ENCODE measurements around the gene JAKMIP2. TPM values are rescaled to one million over a fixed set of nuclear protein-coding genes. Genes with fewer than 3 reads are reported as not detected.

The JAKMIP2 gene
- total RNA-seq, 1 experiment from 2014 or later, result 39.5 TPM

- Histone ChIP-seq H3K4me1 (ENCODE audit: low read length) (peaks cover 42% of the 10 kb centered on the region), H3K9me2 (replicated peaks; ENCODE audit: insufficient read depth, low read length) (no peaks in the 10 kb centered on the region), H3K36me3 (ENCODE audit: insufficient read depth, low read length) (no peaks in the 10 kb centered on the region), H3K9me3 (ENCODE audit: low read length) (no peaks in the 10 kb centered on the region), H4K20me1 (ENCODE audit: insufficient read depth, low read depth, low read length) (no peaks in the 10 kb centered on the region), H3K27ac (ENCODE audit: low read length) (peak overlapping the region; percentile 52), H3K27me3 (ENCODE audit: low read length) (no peaks in the 10 kb centered on the region), H3K4me2 (ENCODE audit: low read depth, low read length, poor library complexity, severe bottlenecking) (peak overlapping the region; percentile 56), H2AFZ (ENCODE audit: low read length) (no peak overlapping the region), H3K79me2 (ENCODE audit: low read length) (peaks cover 70% of the 10 kb centered on the region), H3K9ac (ENCODE audit: low read length) (no peak overlapping the region), H3K4me3 (ENCODE audit: low read length) (0 out of 2 replicates have a peak overlapping the region, but pooled peaks have one; percentile 0)
- peak; percentile 49 for DNase-seq
Measured at GRCh38 chr5:147712598-147712997, 69.9 kb downstream of the JAKMIP2 start.

- no peaks in the 10 kb centered on the region for H3K36me3 ChIP-seq (ENCODE audit: insufficient read depth, low read length)
- no peak overlapping the region for H3K4me2 ChIP-seq (ENCODE audit: low read depth, low read length, poor library complexity, severe bottlenecking)
- H2AFZ ChIP-seq (ENCODE audit: low read length), result no peak overlapping the region
- H3K4me1 ChIP-seq (ENCODE audit: low read length), result peaks cover 48% of the 10 kb centered on the region
- peaks cover 76% of the 10 kb centered on the region for H3K79me2 ChIP-seq (ENCODE audit: low read length)
- no peak for DNase-seq
- H3K27ac ChIP-seq (ENCODE audit: low read length), result no peak overlapping the region; the same call in 1 of the 2 replicates
- H3K27me3 ChIP-seq (ENCODE audit: low read length), result no peaks in the 10 kb centered on the region
- H3K9ac ChIP-seq (ENCODE audit: low read length), result no peak overlapping the region
- no peaks in the 10 kb centered on the region for H3K9me2 ChIP-seq (replicated peaks; ENCODE audit: insufficient read depth, low read length)
- no peak overlapping the region for H3K4me3 ChIP-seq (ENCODE audit: low read length)
- H4K20me1 ChIP-seq (ENCODE audit: insufficient read depth, low read depth, low read length), result no peaks in the 10 kb centered on the region
- no peaks in the 10 kb centered on the region for H3K9me3 ChIP-seq (ENCODE audit: low read length)
Measured at GRCh38 chr5:147712019-147712418, 70.5 kb downstream of the JAKMIP2 start.

- Histone ChIP-seq H3K27ac (ENCODE audit: low read length) (no peak overlapping the region), H3K9me2 (replicated peaks; ENCODE audit: insufficient read depth, low read length) (no peaks in the 10 kb centered on the region), H3K27me3 (ENCODE audit: low read length) (no peaks in the 10 kb centered on the region), H3K4me2 (ENCODE audit: low read depth, low read length, poor library complexity, severe bottlenecking) (no peak overlapping the region), H3K9ac (ENCODE audit: low read length) (no peak overlapping the region), H3K9me3 (ENCODE audit: low read length) (no peaks in the 10 kb centered on the region), H3K79me2 (ENCODE audit: low read length) (peaks cover 86% of the 10 kb centered on the region), H3K36me3 (ENCODE audit: insufficient read depth, low read length) (no peaks in the 10 kb centered on the region), H2AFZ (ENCODE audit: low read length) (no peak overlapping the region), H3K4me3 (ENCODE audit: low read length) (no peak overlapping the region), H4K20me1 (ENCODE audit: insufficient read depth, low read depth, low read length) (no peaks in the 10 kb centered on the region), H3K4me1 (ENCODE audit: low read length) (peaks cover 56% of the 10 kb centered on the region)
- no peak for DNase-seq
Measured at GRCh38 chr5:147711019-147711418, 71.5 kb downstream of the JAKMIP2 start.

GRCh38 chr5:147708708-147709107 lies 73.8 kb downstream of the JAKMIP2 start:
- Histone ChIP-seq H3K79me2 (ENCODE audit: low read length) (peaks cover 94% of the 10 kb centered on the region), H3K9ac (ENCODE audit: low read length) (no peak overlapping the region), H3K36me3 (ENCODE audit: insufficient read depth, low read length) (no peaks in the 10 kb centered on the region), H4K20me1 (ENCODE audit: insufficient read depth, low read depth, low read length) (no peaks in the 10 kb centered on the region), H3K4me2 (ENCODE audit: low read depth, low read length, poor library complexity, severe bottlenecking) (peak overlapping the region; percentile 28), H2AFZ (ENCODE audit: low read length) (no peak overlapping the region), H3K27ac (ENCODE audit: low read length) (no peak overlapping the region), H3K4me3 (ENCODE audit: low read length) (no peak overlapping the region), H3K4me1 (ENCODE audit: low read length) (peaks cover 58% of the 10 kb centered on the region), H3K9me3 (ENCODE audit: low read length) (no peaks in the 10 kb centered on the region), H3K9me2 (replicated peaks; ENCODE audit: insufficient read depth, low read length) (no peaks in the 10 kb centered on the region), H3K27me3 (ENCODE audit: low read length) (no peaks in the 10 kb centered on the region)
- no peak for DNase-seq

- H3K4me2 ChIP-seq (ENCODE audit: low read depth, low read length, poor library complexity, severe bottlenecking), result no peak overlapping the region
- peaks cover 6% of the 10 kb centered on the region for H3K36me3 ChIP-seq (ENCODE audit: insufficient read depth, low read length)
- no peak overlapping the region for H2AFZ ChIP-seq (ENCODE audit: low read length)
- no peak for DNase-seq
- no peaks in the 10 kb centered on the region for H3K9me2 ChIP-seq (replicated peaks; ENCODE audit: insufficient read depth, low read length)
- no peaks in the 10 kb centered on the region for H4K20me1 ChIP-seq (ENCODE audit: insufficient read depth, low read depth, low read length)
- H3K79me2 ChIP-seq (ENCODE audit: low read length), result peaks cover 86% of the 10 kb centered on the region
- H3K9me3 ChIP-seq (ENCODE audit: low read length), result peaks cover 3% of the 10 kb centered on the region; the same call in 1 of the 2 replicates
- H3K9ac ChIP-seq (ENCODE audit: low read length), result no peak overlapping the region
- H3K27me3 ChIP-seq (ENCODE audit: low read length), result no peaks in the 10 kb centered on the region
- peaks cover 43% of the 10 kb centered on the region for H3K4me1 ChIP-seq (ENCODE audit: low read length)
- no peak overlapping the region for H3K4me3 ChIP-seq (ENCODE audit: low read length)
- no peak overlapping the region for H3K27ac ChIP-seq (ENCODE audit: low read length)
Measured at GRCh38 chr5:147704544-147704943, 78.0 kb downstream of the JAKMIP2 start.

GRCh38 chr5:147701468-147701867 lies 81.1 kb downstream of the JAKMIP2 start:
- peaks cover 23% of the 10 kb centered on the region for H3K36me3 ChIP-seq (ENCODE audit: insufficient read depth, low read length)
- H3K79me2 ChIP-seq (ENCODE audit: low read length), result peaks cover 86% of the 10 kb centered on the region
- H3K27me3 ChIP-seq (ENCODE audit: low read length), result no peaks in the 10 kb centered on the region
- no peak overlapping the region for H3K4me3 ChIP-seq (ENCODE audit: low read length)
- H3K4me2 ChIP-seq (ENCODE audit: low read depth, low read length, poor library complexity, severe bottlenecking), result no peak overlapping the region
- no peak for DNase-seq
- peaks cover 11% of the 10 kb centered on the region for H3K9me3 ChIP-seq (ENCODE audit: low read length)
- no peaks in the 10 kb centered on the region for H3K9me2 ChIP-seq (replicated peaks; ENCODE audit: insufficient read depth, low read length)
- no peak overlapping the region for H2AFZ ChIP-seq (ENCODE audit: low read length)
- peaks cover 19% of the 10 kb centered on the region for H3K4me1 ChIP-seq (ENCODE audit: low read length)
- no peaks in the 10 kb centered on the region for H4K20me1 ChIP-seq (ENCODE audit: insufficient read depth, low read depth, low read length)
- H3K9ac ChIP-seq (ENCODE audit: low read length), result no peak overlapping the region
- no peak overlapping the region for H3K27ac ChIP-seq (ENCODE audit: low read length)

GRCh38 chr5:147699496-147700088 lies 82.9 kb downstream of the JAKMIP2 start:
- no peaks in the 10 kb centered on the region for H4K20me1 ChIP-seq (ENCODE audit: insufficient read depth, low read depth, low read length)
- H3K9me2 ChIP-seq (replicated peaks; ENCODE audit: insufficient read depth, low read length), result no peaks in the 10 kb centered on the region
- no peak overlapping the region for H3K4me2 ChIP-seq (ENCODE audit: low read depth, low read length, poor library complexity, severe bottlenecking)
- H3K4me1 ChIP-seq (ENCODE audit: low read length), result peaks cover 1% of the 10 kb centered on the region; the same call in 1 of the 2 replicates
- peaks cover 11% of the 10 kb centered on the region for H3K9me3 ChIP-seq (ENCODE audit: low read length)
- peaks cover 23% of the 10 kb centered on the region for H3K36me3 ChIP-seq (ENCODE audit: insufficient read depth, low read length)
- H3K9ac ChIP-seq (ENCODE audit: low read length), result no peak overlapping the region
- no peak for DNase-seq
- no peak overlapping the region for H2AFZ ChIP-seq (ENCODE audit: low read length)
- no peak overlapping the region for H3K27ac ChIP-seq (ENCODE audit: low read length)
- no peak overlapping the region for H3K4me3 ChIP-seq (ENCODE audit: low read length)
- no peaks in the 10 kb centered on the region for H3K27me3 ChIP-seq (ENCODE audit: low read length)
- peaks cover 84% of the 10 kb centered on the region for H3K79me2 ChIP-seq (ENCODE audit: low read length)

GRCh38 chr5:147697380-147697779 lies 85.1 kb downstream of the JAKMIP2 start:
- no peak overlapping the region for H3K4me3 ChIP-seq (ENCODE audit: low read length)
- no peak overlapping the region for H3K27ac ChIP-seq (ENCODE audit: low read length)
- peaks cover 23% of the 10 kb centered on the region for H3K36me3 ChIP-seq (ENCODE audit: insufficient read depth, low read length)
- H3K4me2 ChIP-seq (ENCODE audit: low read depth, low read length, poor library complexity, severe bottlenecking), result no peak overlapping the region
- no peaks in the 10 kb centered on the region for H3K27me3 ChIP-seq (ENCODE audit: low read length)
- peaks cover 86% of the 10 kb centered on the region for H3K79me2 ChIP-seq (ENCODE audit: low read length)
- H4K20me1 ChIP-seq (ENCODE audit: insufficient read depth, low read depth, low read length), result no peaks in the 10 kb centered on the region
- H3K9ac ChIP-seq (ENCODE audit: low read length), result no peak overlapping the region
- no peaks in the 10 kb centered on the region for H3K9me2 ChIP-seq (replicated peaks; ENCODE audit: insufficient read depth, low read length)
- peaks cover 11% of the 10 kb centered on the region for H3K9me3 ChIP-seq (ENCODE audit: low read length)
- H3K4me1 ChIP-seq (ENCODE audit: low read length), result no peaks in the 10 kb centered on the region; the same call in 1 of the 2 replicates
- DNase-seq, result no peak
- no peak overlapping the region for H2AFZ ChIP-seq (ENCODE audit: low read length)

Measured in Karpas-422 (cell line).